ENCODE results near the gene PLXNA1.
A peak's percentile ranks its signal among the peaks of the same experiment; 100 is the strongest.

Gene PLXNA1

GRCh38 chr3:127019449-127019848 lies 36.5 kb downstream of the PLXNA1 start:
- no peak for TF ChIP-seq CTCF (conservative IDR thresholded peaks at IDR 0.05; ENCODE audit: control insufficient read depth, insufficient read depth, low read depth, low read length)
- peak; percentile 16 for DNase-seq (ENCODE audit: low read depth)
- H3K4me3 ChIP-seq (ENCODE audit: control insufficient read depth, low read depth, low read length) = no peak overlapping the region

DNA sequence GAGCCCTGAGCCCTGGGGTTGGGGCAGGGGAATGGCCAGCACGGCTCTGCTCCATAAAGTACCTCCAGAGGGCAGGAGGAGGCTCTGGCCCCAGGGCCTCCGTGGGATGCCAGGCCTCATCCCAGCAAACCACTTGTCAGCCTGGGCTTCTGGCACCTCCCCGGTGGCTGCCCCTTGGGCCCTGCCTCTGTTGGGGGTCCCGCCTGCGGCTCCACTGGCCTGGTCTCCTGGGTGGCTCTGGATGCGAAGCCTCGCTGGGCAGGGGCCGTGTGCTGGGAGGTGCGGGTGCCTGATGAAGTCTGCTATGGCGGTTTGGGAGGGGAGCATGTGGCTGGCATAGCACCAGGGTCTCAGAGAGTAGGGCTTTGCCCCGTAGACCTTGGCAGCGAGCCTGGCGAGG lies 37.6 kb downstream of the PLXNA1 start:
- no peak overlapping the region for H3K4me3 ChIP-seq (ENCODE audit: control insufficient read depth, low read depth, low read length)
- no peak for TF ChIP-seq CTCF (conservative IDR thresholded peaks at IDR 0.05; ENCODE audit: control insufficient read depth, insufficient read depth, low read depth, low read length)

GRCh38 chr3:127022849-127023248 lies 39.9 kb downstream of the PLXNA1 start:
- no peak for DNase-seq (ENCODE audit: low read depth)
- TF ChIP-seq CTCF (conservative IDR thresholded peaks at IDR 0.05; ENCODE audit: control insufficient read depth, insufficient read depth, low read depth, low read length) = no peak

More for the DNA sequence above, 37.6 kb downstream of the PLXNA1 start:
- DNase-seq (ENCODE audit: low read depth) = no peak

GRCh38 chr3:127025456-127025855 lies 42.5 kb downstream of the PLXNA1 start:
- DNase-seq (ENCODE audit: low read depth) = no peak
- no peak overlapping the region for H3K4me3 ChIP-seq (ENCODE audit: control insufficient read depth, low read depth, low read length)
- TF ChIP-seq CTCF (conservative IDR thresholded peaks at IDR 0.05; ENCODE audit: control insufficient read depth, insufficient read depth, low read depth, low read length) = no peak

More at GRCh38 chr3:127022849-127023248, 39.9 kb downstream of the PLXNA1 start:
- no peak overlapping the region for H3K4me3 ChIP-seq (ENCODE audit: control insufficient read depth, low read depth, low read length)

- H3K4me3 ChIP-seq (ENCODE audit: control insufficient read depth, low read depth, low read length) = no peak overlapping the region
- TF ChIP-seq CTCF (conservative IDR thresholded peaks at IDR 0.05; ENCODE audit: control insufficient read depth, insufficient read depth, low read depth, low read length) = no peak
- DNase-seq (ENCODE audit: low read depth) = no peak
These were observed 43.1 kb downstream of the PLXNA1 start for GRCh38 chr3:127026036-127026435.

DNA sequence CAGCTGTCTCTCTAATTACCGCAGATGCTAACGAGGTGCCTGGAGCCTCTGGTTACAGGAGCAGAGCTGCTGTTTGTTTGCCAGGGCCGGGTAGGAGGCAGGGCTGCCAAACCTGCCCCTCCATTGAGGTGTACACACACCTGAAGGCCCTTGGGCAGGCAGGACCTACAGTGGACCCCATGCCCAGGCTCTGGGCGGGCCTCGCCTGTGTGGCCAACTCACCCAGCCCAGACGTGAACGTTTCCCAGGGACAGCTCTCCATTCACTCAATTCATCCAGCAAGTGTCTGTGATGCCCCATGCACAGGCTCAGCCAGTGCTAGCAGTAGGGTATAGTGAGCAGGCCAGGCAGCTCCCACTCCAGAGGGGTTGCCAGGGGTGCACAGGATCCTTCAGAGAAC lies 43.7 kb downstream of the PLXNA1 start:
- no peak for TF ChIP-seq CTCF (conservative IDR thresholded peaks at IDR 0.05; ENCODE audit: control insufficient read depth, insufficient read depth, low read depth, low read length)

More for the DNA sequence above, 43.7 kb downstream of the PLXNA1 start:
- H3K4me3 ChIP-seq (ENCODE audit: control insufficient read depth, low read depth, low read length) = no peak overlapping the region
- no peak for DNase-seq (ENCODE audit: low read depth)
